HepG2 (cell line): ENCODE results near the gene POC1A. TPM values are rescaled to one million over a fixed set of nuclear protein-coding genes. Genes with fewer than 3 reads are reported as not detected.

Source experiments
- ADNP ChIP-seq: sonication (generic); formaldehyde crosslinking; IDR thresholded peaks from 2 replicates; pipeline ENCODE4 v1.4.0; 2020; ENCODE audit warnings: missing genetic modification reagents
- FOSL2 ChIP-seq: sonication (generic); formaldehyde crosslinking; IDR thresholded peaks from 2 replicates; pipeline ENCODE4 v1.4.0; 2020; ENCODE audit warnings: missing genetic modification reagents
- HNF4G ChIP-seq, 2 experiments: sonication (generic) in 1 of 2; formaldehyde crosslinking in 1 of 2; IDR thresholded peaks; 2 replicates each; pipeline versions ENCODE4 v1.4.0 to v1.6.1; 2011 to 2020; ENCODE audit warnings: borderline replicate concordance in 2 of 2, low read depth in 2 of 2, mild to moderate bottlenecking in 2 of 2, low read length in 1 of 2, missing genetic modification reagents in 1 of 2, moderate library complexity in 1 of 2
- RBM39 ChIP-seq: fragments of 200-400 bp; formaldehyde crosslinking; IDR thresholded peaks from one replicate; pipeline ENCODE4 v1.6.1; 2018; ENCODE audit warnings: antibody characterized with exemption, mild to moderate bottlenecking, low read depth, low read length; ENCODE audit not compliant: poor library complexity, severe bottlenecking
- STAT5B ChIP-seq: sonication (generic); formaldehyde crosslinking; IDR thresholded peaks from 2 replicates; pipeline ENCODE4 v1.4.0; 2020; ENCODE audit warnings: missing genetic modification reagents
- ZNF101 ChIP-seq: sonication (generic); formaldehyde crosslinking; IDR thresholded peaks from 2 replicates; pipeline ENCODE4 v1.4.0; 2020; ENCODE audit warnings: mild to moderate bottlenecking, low read depth, missing genetic modification reagents, borderline replicate concordance
- polyA plus RNA-seq, 8 experiments: library from polyadenylated mRNA; depleted of rRNA in 3 of 8; stranded (reverse) in 7 of 8; unstranded in 1 of 8; fragments of >200 nt; fragmentation: Illumina TruSeq in 4 of 8; extraction: Trizol in 4 of 8; gene quantifications; 2 replicates each; pipeline versions ENCODE4 v1.2.1 to v1.2.3, GENCODE V29; 2011 to 2016; ENCODE audit warnings: low read depth in 4 of 8, missing spikeins in 1 of 8, mixed read lengths in 1 of 8; ENCODE audit not compliant: insufficient read depth in 1 of 8
- total RNA-seq, 5 experiments: library from RNA; depleted of rRNA; stranded (reverse); fragments of >200 nt; fragmentation: Illumina TruSeq; extraction: Trizol; gene quantifications; 2 replicates each; pipeline ENCODE4 v1.2.3, GENCODE V29; 2016; ENCODE audit warnings: low read depth in 1 of 5
- TF ChIP-seq, protein P1 (sequence below), 2 experiments: sonication (generic) in 1 of 2; formaldehyde crosslinking in 1 of 2; IDR thresholded peaks; 2 replicates each; pipeline versions ENCODE4 v1.6.1 to v1.9.0; 2014 to 2022; ENCODE audit warnings: antibody characterized with exemption in 1 of 2, borderline replicate concordance in 1 of 2, inconsistent platforms in 1 of 2, low read depth in 1 of 2, missing genetic modification reagents in 1 of 2
- TF ChIP-seq, protein P2 (sequence below): sonication (generic); formaldehyde crosslinking; IDR thresholded peaks from 2 replicates; pipeline ENCODE4 v1.9.0; 2021; ENCODE audit warnings: mild to moderate bottlenecking, missing genetic modification reagents
- TF ChIP-seq, protein P3 (sequence below), 2 experiments: sonication (generic) in 1 of 2; formaldehyde crosslinking in 1 of 2; IDR thresholded peaks; 2 replicates each; pipeline versions ENCODE4 v1.4.0 to v1.6.1; 2018 to 2020; ENCODE audit warnings: missing genetic modification reagents in 2 of 2, borderline replicate concordance in 1 of 2, low read depth in 1 of 2, mild to moderate bottlenecking in 1 of 2, missing biosample characterization in 1 of 2

Gene POC1A
- total and polyA plus RNA-seq, 2 of the 13 experiments (the other 11 are each of a cell fraction or from before 2014, with no cell fraction given) = 14.6 to 20.0 TPM

GRCh38 chr3:52176951-52177700, 22.9 kb upstream of the POC1A start (continued):
- TF ChIP-seq STAT5B (CRISPR knock-in tag) (no peak), FOSL2 (peak; percentile 56; the same call in 1 of the 2 replicates), RBM39 (peak; percentile 48), ZNF101 (CRISPR knock-in tag) (0 out of 2 replicates have a peak, but pooled peaks have one; percentile 45), ADNP (CRISPR knock-in tag) (0 out of 2 replicates have a peak, but pooled peaks have one; percentile 21), HNF4G (IDR thresholded peaks at IDR 0.05; ENCODE audit: borderline replicate concordance, low read depth, low read length) (no peak; the same call in 1 of the 2 replicates), HNF4G (CRISPR knock-in tag; IDR thresholded peaks at IDR 0.05; ENCODE audit: borderline replicate concordance, low read depth) (peak; percentile 83; the same call in 1 of the 2 replicates)
- TF ChIP-seq, protein P1, sequence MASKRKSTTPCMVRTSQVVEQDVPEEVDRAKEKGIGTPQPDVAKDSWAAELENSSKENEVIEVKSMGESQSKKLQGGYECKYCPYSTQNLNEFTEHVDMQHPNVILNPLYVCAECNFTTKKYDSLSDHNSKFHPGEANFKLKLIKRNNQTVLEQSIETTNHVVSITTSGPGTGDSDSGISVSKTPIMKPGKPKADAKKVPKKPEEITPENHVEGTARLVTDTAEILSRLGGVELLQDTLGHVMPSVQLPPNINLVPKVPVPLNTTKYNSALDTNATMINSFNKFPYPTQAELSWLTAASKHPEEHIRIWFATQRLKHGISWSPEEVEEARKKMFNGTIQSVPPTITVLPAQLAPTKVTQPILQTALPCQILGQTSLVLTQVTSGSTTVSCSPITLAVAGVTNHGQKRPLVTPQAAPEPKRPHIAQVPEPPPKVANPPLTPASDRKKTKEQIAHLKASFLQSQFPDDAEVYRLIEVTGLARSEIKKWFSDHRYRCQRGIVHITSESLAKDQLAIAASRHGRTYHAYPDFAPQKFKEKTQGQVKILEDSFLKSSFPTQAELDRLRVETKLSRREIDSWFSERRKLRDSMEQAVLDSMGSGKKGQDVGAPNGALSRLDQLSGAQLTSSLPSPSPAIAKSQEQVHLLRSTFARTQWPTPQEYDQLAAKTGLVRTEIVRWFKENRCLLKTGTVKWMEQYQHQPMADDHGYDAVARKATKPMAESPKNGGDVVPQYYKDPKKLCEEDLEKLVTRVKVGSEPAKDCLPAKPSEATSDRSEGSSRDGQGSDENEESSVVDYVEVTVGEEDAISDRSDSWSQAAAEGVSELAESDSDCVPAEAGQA (IDR thresholded peaks at IDR 0.05; ENCODE audit: low read depth) = 0 out of 2 replicates have a peak, but pooled peaks have one; percentile 52
- TF ChIP-seq, protein P1 (CRISPR knock-in tag; IDR thresholded peaks at IDR 0.05; ENCODE audit: borderline replicate concordance) = no peak
- TF ChIP-seq, protein P2, sequence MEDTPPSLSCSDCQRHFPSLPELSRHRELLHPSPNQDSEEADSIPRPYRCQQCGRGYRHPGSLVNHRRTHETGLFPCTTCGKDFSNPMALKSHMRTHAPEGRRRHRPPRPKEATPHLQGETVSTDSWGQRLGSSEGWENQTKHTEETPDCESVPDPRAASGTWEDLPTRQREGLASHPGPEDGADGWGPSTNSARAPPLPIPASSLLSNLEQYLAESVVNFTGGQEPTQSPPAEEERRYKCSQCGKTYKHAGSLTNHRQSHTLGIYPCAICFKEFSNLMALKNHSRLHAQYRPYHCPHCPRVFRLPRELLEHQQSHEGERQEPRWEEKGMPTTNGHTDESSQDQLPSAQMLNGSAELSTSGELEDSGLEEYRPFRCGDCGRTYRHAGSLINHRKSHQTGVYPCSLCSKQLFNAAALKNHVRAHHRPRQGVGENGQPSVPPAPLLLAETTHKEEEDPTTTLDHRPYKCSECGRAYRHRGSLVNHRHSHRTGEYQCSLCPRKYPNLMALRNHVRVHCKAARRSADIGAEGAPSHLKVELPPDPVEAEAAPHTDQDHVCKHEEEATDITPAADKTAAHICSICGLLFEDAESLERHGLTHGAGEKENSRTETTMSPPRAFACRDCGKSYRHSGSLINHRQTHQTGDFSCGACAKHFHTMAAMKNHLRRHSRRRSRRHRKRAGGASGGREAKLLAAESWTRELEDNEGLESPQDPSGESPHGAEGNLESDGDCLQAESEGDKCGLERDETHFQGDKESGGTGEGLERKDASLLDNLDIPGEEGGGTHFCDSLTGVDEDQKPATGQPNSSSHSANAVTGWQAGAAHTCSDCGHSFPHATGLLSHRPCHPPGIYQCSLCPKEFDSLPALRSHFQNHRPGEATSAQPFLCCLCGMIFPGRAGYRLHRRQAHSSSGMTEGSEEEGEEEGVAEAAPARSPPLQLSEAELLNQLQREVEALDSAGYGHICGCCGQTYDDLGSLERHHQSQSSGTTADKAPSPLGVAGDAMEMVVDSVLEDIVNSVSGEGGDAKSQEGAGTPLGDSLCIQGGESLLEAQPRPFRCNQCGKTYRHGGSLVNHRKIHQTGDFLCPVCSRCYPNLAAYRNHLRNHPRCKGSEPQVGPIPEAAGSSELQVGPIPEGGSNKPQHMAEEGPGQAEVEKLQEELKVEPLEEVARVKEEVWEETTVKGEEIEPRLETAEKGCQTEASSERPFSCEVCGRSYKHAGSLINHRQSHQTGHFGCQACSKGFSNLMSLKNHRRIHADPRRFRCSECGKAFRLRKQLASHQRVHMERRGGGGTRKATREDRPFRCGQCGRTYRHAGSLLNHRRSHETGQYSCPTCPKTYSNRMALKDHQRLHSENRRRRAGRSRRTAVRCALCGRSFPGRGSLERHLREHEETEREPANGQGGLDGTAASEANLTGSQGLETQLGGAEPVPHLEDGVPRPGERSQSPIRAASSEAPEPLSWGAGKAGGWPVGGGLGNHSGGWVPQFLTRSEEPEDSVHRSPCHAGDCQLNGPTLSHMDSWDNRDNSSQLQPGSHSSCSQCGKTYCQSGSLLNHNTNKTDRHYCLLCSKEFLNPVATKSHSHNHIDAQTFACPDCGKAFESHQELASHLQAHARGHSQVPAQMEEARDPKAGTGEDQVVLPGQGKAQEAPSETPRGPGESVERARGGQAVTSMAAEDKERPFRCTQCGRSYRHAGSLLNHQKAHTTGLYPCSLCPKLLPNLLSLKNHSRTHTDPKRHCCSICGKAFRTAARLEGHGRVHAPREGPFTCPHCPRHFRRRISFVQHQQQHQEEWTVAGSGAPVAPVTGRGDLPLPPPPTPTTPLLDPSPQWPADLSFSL (CRISPR knock-in tag) = no peak
- TF ChIP-seq, protein P3, sequence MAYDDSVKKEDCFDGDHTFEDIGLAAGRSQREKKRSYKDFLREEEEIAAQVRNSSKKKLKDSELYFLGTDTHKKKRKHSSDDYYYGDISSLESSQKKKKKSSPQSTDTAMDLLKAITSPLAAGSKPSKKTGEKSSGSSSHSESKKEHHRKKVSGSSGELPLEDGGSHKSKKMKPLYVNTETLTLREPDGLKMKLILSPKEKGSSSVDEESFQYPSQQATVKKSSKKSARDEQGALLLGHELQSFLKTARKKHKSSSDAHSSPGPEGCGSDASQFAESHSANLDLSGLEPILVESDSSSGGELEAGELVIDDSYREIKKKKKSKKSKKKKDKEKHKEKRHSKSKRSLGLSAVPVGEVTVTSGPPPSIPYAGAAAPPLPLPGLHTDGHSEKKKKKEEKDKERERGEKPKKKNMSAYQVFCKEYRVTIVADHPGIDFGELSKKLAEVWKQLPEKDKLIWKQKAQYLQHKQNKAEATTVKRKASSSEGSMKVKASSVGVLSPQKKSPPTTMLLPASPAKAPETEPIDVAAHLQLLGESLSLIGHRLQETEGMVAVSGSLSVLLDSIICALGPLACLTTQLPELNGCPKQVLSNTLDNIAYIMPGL (CRISPR knock-in tag; IDR thresholded peaks at IDR 0.05; ENCODE audit: borderline replicate concordance in 1 of 2, low read depth in 1 of 2) = peak in 1 of 2 experiments; percentile 54; a peak in 1 of 4 replicates
